GM19397 (cell line): ENCODE data around the gene UNG.
A peak's percentile ranks its signal among the peaks of the same experiment; 100 is the strongest.

Experiments
- ATAC-seq: cut with Tn5 transposase; IDR thresholded peaks from one replicate; pipeline ENCODE4 v1.9.1; 2021; ENCODE audit warnings: mild to moderate bottlenecking, moderate library complexity; ENCODE audit not compliant: unreplicated experiment

Gene UNG

GRCh38 chr12:109153821-109154441, 56.5 kb downstream of the UNG start:
- no peak for ATAC-seq

- peak; percentile 90 for ATAC-seq
These were observed 57.3 kb downstream of the UNG start for GRCh38 chr12:109154451-109155438.

- no peak for ATAC-seq
These were observed 58.6 kb downstream of the UNG start for GRCh38 chr12:109156036-109156435.

- no peak for ATAC-seq
These were observed 59.2 kb downstream of the UNG start for GRCh38 chr12:109156586-109156985.

- no peak for ATAC-seq
These were observed 60.6 kb downstream of the UNG start for GRCh38 chr12:109157986-109158385.

GRCh38 chr12:109160433-109160832, 63.0 kb downstream of the UNG start:
- ATAC-seq: no peak
